HG03196 (cell line): ENCODE measurements around the gene SPINDOC.
A peak's percentile ranks its signal among the peaks of the same experiment; 100 is the strongest.
"Not testable (repeated sequence)": the region's sequence is repeated elsewhere in the genome, so short reads cannot be mapped to it uniquely, and the experiment has no call there.

Experiments used
- ATAC-seq: cut with Tn5 transposase; IDR thresholded peaks from one replicate; pipeline ENCODE4 v1.9.1; 2021; ENCODE audit not compliant: unreplicated experiment

SPINDOC gene

GRCh38 chr11:63783925-63784592, 29.2 kb upstream of the SPINDOC start:
- ATAC-seq = no peak

DNA sequence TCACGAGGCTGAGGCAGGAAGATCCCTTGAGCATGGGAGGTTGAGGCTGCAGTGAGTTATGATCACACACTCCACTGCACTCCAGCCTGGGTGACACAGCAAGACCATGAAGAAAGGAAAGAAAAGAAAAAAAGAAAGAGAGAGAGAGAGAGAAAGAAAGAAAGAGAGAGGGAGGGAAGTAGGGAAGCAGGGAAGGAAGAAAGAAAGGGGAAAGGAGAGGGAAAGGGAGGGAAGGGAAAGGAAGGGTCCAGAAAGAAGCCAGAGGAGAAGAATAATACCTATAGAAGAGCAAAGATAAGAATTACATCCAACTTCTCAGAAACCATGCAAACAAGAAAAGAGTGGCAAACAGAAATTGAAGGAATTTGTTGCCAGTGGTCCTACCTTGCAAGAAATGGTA, 27.4 kb upstream of the SPINDOC start:
- no peak for ATAC-seq

- ATAC-seq = no peak
Measured at GRCh38 chr11:63791495-63792167, 21.6 kb upstream of the SPINDOC start.

GRCh38 chr11:63793161-63793560, 20.1 kb upstream of the SPINDOC start:
- no peak for ATAC-seq

GRCh38 chr11:63795066-63795465, 18.2 kb upstream of the SPINDOC start:
- no peak for ATAC-seq

GRCh38 chr11:63800921-63801320, 12.3 kb upstream of the SPINDOC start:
- ATAC-seq = no peak

GRCh38 chr11:63802637-63803414, 10.4 kb upstream of the SPINDOC start:
- no peak for ATAC-seq

GRCh38 chr11:63804259-63804658, 9.0 kb upstream of the SPINDOC start:
- no peak for ATAC-seq

- ATAC-seq = no peak
Measured at GRCh38 chr11:63805844-63806415, 7.3 kb upstream of the SPINDOC start.

GRCh38 chr11:63810383-63810782, 2.9 kb upstream of the SPINDOC start:
- not testable (repeated sequence) for ATAC-seq

DNA sequence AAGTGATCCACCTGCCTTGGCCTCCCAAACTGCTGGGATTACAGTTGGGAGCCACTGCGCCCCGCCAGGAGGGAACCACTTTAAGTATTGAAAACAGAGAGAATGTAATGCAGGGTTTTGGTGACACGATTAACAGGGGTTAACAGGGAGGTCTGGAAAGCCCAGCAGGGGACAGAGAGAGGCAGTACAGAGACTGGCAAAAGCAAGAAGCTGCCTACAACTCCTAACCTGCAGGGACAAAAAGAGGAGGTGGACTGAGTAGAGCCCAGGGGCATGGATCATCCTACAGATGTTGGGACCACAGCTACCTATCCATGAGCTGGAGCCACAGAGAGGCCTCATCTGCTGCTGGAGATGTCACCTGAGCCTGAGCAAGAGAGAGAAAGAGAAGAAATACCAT, 1.7 kb upstream of the SPINDOC start:
- no peak for ATAC-seq

- peak; percentile 36 for ATAC-seq
Measured at GRCh38 chr11:63813563-63814382, 517 bp downstream of the SPINDOC start.

GRCh38 chr11:63814383-63814736, 1.1 kb downstream of the SPINDOC start:
- no peak for ATAC-seq

GRCh38 chr11:63816166-63816565, 2.9 kb downstream of the SPINDOC start:
- no peak for ATAC-seq

GRCh38 chr11:63816732-63817131, 3.5 kb downstream of the SPINDOC start:
- ATAC-seq = no peak

- ATAC-seq = no peak
Measured at GRCh38 chr11:63817758-63818498, 4.7 kb downstream of the SPINDOC start.

- no peak for ATAC-seq
Measured at GRCh38 chr11:63818609-63819008, 5.4 kb downstream of the SPINDOC start.

DNA sequence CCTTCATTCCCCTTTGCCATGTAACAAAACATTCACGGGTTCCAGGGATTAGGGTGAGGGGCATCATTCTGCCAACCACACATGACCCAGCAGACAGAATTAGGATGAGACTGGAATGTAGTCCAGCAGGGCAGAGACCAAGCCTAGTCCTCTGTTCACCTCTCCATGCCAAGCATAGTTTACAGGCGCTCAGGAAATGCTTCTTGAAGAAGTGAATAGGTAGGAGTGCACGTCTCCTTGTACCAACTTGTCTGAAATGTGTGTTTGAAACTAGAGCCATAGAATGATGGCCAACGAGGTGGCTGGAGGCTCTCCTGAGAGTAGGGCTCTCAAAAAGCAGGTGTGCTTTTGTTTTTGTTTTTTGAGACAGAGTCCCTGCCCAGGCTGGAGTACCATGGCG, 8.2 kb downstream of the SPINDOC start:
- no peak for ATAC-seq

DNA sequence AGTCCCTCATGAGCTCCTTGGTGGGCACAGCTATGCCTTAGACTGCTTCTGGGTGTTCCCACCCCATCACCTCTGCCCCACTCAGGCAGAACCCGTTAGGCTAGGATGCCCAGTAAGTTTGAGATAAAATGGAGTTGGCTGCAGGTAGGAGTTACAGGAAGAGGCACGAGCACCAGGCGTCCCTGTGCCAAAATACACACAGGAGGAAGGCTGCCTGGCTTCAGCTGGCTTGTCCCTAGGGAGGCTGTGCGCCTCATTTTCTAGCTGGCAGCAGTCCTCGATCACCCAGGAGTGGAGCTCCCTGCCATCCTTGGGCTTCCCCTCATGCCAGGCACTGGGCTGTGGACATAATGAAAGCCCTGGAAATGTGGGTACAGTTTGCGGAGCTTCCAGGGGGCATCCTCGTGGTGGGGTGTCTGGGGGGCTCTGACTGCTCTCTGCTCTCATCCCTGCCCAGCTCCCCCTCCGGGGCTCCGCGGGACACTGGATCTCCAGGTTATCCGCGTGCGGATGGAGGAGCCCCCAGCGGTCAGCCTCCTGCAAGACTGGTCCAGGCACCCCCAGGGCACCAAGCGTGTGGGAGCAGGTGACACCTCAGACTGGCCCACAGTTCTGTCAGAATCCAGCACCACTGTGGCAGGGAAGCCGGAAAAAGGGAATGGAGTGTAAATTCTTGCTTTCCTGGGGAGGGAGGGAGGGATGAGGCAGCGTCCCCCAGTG, 13.4 kb downstream of the SPINDOC start:
- no peak for ATAC-seq
